ENCODE results near the gene GTSE1.

Gene GTSE1

GRCh38 chr22:46380069-46380468, 83.4 kb downstream of the GTSE1 start:
- ChIA-PET POLR2A (ENCODE audit: low non-redundant PET) (no interaction called here), CTCF (no interaction called here)
- no peak for DNase-seq (ENCODE audit: low spot score)
- TF ChIP-seq, protein P1, sequence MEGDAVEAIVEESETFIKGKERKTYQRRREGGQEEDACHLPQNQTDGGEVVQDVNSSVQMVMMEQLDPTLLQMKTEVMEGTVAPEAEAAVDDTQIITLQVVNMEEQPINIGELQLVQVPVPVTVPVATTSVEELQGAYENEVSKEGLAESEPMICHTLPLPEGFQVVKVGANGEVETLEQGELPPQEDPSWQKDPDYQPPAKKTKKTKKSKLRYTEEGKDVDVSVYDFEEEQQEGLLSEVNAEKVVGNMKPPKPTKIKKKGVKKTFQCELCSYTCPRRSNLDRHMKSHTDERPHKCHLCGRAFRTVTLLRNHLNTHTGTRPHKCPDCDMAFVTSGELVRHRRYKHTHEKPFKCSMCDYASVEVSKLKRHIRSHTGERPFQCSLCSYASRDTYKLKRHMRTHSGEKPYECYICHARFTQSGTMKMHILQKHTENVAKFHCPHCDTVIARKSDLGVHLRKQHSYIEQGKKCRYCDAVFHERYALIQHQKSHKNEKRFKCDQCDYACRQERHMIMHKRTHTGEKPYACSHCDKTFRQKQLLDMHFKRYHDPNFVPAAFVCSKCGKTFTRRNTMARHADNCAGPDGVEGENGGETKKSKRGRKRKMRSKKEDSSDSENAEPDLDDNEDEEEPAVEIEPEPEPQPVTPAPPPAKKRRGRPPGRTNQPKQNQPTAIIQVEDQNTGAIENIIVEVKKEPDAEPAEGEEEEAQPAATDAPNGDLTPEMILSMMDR (conservative IDR thresholded peaks at IDR 0.05; ENCODE audit: low read depth): no peak
- H3K27ac ChIP-seq: peak overlapping the region; percentile 2; the same call in 1 of the 2 replicates

Data from RWPE1 (cell line).